ENCODE measurements around the gene TMED6.

TMED6 gene

DNA sequence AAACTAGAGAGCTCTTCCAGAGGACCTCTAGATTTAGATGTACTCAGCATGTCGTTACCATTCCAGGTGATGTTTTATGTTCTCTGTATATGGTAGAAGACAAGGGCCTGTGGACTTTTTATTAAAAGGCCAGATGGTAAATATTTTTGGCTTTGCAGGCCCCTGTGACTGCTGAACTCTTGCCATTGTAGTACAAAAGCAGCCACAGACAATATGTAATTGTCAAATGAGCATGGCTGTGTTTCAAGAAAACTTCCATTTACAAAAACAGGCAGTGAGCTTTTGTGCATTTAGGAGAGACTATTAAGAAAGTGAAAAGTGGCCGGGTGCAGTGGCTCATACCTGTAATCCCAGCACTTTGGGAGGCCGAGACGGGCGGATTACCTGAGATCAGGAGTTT, 7.4 kb downstream of the TMED6 start:
- H3K4me3 ChIP-seq (ENCODE audit: low read depth, low read length): no peak overlapping the region
- TF ChIP-seq, protein P1, sequence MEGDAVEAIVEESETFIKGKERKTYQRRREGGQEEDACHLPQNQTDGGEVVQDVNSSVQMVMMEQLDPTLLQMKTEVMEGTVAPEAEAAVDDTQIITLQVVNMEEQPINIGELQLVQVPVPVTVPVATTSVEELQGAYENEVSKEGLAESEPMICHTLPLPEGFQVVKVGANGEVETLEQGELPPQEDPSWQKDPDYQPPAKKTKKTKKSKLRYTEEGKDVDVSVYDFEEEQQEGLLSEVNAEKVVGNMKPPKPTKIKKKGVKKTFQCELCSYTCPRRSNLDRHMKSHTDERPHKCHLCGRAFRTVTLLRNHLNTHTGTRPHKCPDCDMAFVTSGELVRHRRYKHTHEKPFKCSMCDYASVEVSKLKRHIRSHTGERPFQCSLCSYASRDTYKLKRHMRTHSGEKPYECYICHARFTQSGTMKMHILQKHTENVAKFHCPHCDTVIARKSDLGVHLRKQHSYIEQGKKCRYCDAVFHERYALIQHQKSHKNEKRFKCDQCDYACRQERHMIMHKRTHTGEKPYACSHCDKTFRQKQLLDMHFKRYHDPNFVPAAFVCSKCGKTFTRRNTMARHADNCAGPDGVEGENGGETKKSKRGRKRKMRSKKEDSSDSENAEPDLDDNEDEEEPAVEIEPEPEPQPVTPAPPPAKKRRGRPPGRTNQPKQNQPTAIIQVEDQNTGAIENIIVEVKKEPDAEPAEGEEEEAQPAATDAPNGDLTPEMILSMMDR (conservative IDR thresholded peaks at IDR 0.05; ENCODE audit: low read depth, low read length): no peak
- DNase-seq (ENCODE audit: low read depth): no peak

DNA sequence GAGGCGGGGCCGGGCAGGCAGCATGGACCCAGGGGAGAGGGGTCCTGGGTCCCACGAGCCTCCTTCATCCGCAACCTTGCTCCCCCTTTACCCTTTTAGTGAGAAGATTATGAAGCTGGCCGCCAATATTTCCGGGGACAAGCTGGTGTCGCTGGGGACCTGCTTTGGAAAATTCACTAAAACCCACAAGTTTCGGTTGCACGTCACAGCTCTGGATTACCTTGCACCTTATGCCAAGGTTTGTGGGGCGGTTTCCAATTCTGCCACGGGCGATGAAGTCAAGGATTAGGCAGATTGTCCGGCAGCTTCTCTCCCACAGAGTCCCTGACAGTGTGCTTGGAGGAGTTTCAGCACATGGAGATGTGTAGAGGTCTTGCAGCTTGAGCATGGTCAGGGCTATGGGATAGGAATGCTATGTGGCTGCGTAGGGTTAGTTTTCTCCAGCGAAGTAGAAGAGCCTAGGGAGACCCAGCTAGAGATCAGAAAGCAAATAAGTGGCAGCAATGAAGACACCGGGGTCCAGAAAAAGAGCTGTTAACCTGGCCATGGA, 11.4 kb downstream of the TMED6 start:
- DNase-seq (ENCODE audit: low read depth): peak; percentile 42
- peak overlapping the region; percentile 95 for H3K4me3 ChIP-seq (ENCODE audit: low read depth, low read length)
- TF ChIP-seq, protein P1 (conservative IDR thresholded peaks at IDR 0.05; ENCODE audit: low read depth, low read length): no peak

DNA sequence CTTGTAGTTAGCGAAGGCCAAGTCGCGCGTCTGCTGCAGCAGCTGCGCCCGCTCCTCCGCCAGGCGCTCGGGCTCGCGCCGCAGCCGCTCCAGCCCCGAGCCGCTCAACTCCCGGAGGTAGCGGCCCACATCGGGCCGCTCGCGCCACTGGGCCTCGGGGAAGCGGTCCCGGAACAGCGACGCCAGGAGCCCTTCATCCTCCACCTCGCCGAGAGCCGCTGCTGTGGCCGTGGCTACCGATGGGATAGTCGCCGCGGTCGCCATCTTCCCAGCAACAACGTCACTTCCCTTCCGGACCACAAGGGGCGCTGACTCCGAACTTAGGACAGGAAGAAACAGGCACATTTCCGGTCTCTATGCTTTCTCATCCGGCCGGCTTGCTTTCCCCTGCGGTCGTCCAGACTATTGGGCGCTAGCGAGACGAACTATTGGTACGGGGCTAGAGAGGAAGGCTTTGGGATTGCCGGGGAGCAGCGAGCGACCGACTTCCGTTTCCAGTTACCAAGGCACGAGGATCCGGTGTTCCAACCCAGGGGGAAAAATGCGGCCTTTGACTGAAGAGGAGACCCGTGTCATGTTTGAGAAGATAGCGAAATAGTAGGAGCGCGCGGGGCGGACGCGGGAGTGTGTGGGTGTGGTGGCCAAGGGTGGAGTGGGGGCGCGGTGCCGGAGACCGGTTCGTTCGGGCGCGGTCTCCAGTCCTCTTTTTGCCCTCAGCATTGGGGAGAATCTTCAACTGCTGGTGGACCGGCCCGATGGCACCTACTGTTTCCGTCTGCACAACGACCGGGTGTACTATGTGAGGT, 12.1 kb downstream of the TMED6 start, which contains the start of the genes COG8 and NIP7:
Gene COG8, minus strand, starts transcription at position 276 of the 806 bp plus-strand sequence. Its CDS starts 12 bp downstream, at position 264.
Gene NIP7, plus strand, starts transcription at position 484 of the 806 bp plus-strand sequence. Its CDS starts 58 bp downstream, at position 542.
- DNase-seq (ENCODE audit: low read depth): peak; percentile 99
- TF ChIP-seq, protein P1 (conservative IDR thresholded peaks at IDR 0.05; ENCODE audit: low read depth, low read length): peak; percentile 81

DNA sequence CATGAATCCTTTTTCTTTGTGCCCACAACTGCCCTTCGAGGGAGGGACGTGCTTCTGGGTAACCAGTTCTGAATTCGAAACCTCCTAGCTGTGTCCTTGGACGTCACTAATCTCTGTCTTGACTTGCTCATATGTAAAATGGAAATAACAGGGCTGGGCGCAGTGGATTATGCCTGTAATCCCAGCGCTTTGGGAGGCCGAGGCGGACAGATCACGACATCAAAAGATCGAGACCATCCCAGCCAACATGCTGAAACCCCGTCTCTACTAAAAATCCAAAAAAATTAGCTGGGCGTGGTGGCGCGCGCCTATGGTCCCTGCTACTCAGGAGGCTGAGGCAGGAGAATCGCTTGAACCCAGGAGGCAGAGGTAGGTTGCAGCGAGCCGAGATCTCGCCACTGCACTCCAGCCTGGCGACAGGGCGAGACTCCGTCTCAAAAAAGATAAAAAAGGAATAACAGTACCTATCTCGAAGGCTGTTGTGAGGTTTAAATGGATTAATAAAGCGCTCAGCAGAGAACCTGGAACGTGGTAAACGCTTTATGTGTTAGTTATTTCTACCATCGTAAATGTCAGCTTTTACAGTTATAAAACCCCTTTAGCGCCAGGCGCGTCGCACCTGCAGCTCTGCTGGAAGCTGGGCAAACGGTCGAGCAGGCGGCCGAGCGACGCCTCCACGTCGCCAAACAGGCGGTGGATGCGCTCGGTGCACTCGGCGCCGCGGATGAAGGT, 12.9 kb downstream of the TMED6 start:
- no peak for DNase-seq (ENCODE audit: low read depth)
- TF ChIP-seq, protein P1 (conservative IDR thresholded peaks at IDR 0.05; ENCODE audit: low read depth, low read length): no peak
- peak overlapping the region; percentile 95 for H3K4me3 ChIP-seq (ENCODE audit: low read depth, low read length)

More for the DNA sequence above, 12.1 kb downstream of the TMED6 start, which contains the start of the genes COG8 and NIP7:
- peak within 1 kb of the TSS; percentile 95 for H3K4me3 ChIP-seq (ENCODE audit: low read depth, low read length)

DNA sequence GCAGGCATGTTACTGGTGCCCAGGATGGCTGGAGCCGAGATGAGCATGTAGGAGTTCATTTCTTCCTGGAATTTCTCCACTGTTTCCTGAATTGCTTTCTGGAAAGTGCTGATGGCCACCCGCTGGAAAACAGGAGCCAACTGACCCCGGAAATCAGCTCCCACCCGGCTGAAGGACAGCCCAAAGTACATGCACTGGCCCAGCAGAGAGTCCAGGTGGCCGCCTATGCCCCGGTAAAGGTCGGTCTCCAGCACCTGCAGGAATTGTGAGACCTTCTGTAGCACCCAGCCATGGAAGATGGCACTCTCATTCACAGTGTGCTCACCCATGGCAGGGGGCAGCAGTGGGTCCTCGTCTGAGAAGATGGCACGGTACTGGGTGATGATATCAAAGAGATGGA, 16.9 kb downstream of the TMED6 start:
- H3K4me3 ChIP-seq (ENCODE audit: low read depth, low read length): no peak overlapping the region
- TF ChIP-seq, protein P1 (conservative IDR thresholded peaks at IDR 0.05; ENCODE audit: low read depth, low read length): no peak
- DNase-seq (ENCODE audit: low read depth): no peak

DNA sequence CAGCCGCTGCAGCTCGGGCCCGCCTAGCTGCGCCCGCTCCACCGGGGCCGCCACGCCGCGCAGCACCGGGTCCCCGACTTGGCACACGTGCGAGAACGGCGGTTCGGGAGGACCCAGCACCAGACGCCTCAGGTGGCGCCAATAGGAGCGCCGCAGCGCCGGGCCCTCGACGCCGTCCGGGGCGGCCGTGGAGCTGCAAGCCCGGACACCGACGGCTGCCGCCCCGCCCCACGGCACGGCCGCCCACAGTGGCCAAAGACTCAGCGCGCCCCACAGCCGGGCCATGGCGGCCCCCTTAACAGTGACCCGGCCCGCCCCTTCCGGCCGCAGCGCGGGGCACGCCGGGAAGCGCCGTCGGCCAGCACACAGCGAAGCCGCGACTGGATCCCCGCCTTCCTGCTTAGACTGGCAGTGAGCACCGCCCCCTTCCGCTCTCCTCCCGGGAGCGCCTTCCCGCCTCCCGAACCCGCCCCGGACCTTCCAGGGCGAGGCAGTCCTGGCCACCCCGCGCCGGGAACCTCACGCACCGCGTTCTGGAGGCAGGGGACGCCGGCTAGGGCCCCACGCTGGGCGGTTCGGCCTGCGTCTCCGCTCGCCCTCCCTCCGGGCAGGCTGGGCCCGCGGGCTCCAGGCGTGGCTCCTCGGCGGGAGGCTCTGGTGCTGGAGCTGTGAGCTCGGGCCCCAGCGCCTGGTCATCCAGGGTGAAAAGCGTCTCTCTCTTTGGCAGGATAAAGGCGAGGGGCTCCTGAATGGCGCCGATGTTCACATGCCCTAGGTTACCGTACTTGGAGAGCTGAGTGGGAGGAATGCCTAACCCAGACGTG, 21.1 kb downstream of the TMED6 start, which contains the start of gene PDF:
Gene PDF, minus strand, starts transcription at position 303 of the 824 bp plus-strand sequence. Its CDS starts 18 bp downstream, at position 285.
- peak; percentile 95 for DNase-seq (ENCODE audit: low read depth)
- peak within 1 kb of the TSS; percentile 80 for H3K4me3 ChIP-seq (ENCODE audit: low read depth, low read length)
- TF ChIP-seq, protein P1 (conservative IDR thresholded peaks at IDR 0.05; ENCODE audit: low read depth, low read length): no peak
